22Rv1 (cell line): Measurements from ENCODE around the gene DOCK3.

Source experiments
- H3K27ac ChIP-seq: fragments of 450-650 bp; 2 replicates; pipeline ENCODE4 v1.5.1; 2017
- ZFX ChIP-seq: fragments of 450-650 bp; IDR thresholded peaks from 2 replicates; pipeline ENCODE4 v1.6.1; 2017; ENCODE audit warnings: antibody characterized with exemption, borderline replicate concordance
- TF ChIP-seq, protein P1 (sequence below): fragments of 450-650 bp; IDR thresholded peaks from 2 replicates; pipeline ENCODE4 v1.5.1; 2017; ENCODE audit warnings: mild to moderate bottlenecking

The DOCK3 gene

DNA sequence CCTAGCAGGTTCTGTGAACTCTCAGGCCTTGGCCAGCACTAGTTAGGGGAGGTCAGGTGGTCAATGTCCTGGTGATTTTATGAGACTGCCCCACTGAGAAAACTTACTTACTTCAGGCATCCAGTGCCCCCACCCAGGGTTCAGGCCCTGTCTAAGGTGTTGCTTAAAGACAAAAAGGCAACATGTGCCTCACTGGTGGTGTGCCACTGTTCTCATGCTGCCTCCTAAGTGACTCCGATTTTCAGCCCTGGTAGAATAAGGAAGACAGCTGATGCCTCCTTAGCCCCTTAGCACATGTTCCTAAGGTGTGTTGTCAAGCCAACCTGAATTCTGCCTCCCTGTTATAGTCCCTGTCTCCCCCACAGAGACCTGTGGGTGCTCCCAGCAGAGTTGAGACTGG is 721.7 kb downstream of the DOCK3 start:
- H3K27ac ChIP-seq = peak overlapping the region; percentile 34; the same call in 1 of the 2 replicates
- TF ChIP-seq ZFX = no peak
- TF ChIP-seq, protein P1, sequence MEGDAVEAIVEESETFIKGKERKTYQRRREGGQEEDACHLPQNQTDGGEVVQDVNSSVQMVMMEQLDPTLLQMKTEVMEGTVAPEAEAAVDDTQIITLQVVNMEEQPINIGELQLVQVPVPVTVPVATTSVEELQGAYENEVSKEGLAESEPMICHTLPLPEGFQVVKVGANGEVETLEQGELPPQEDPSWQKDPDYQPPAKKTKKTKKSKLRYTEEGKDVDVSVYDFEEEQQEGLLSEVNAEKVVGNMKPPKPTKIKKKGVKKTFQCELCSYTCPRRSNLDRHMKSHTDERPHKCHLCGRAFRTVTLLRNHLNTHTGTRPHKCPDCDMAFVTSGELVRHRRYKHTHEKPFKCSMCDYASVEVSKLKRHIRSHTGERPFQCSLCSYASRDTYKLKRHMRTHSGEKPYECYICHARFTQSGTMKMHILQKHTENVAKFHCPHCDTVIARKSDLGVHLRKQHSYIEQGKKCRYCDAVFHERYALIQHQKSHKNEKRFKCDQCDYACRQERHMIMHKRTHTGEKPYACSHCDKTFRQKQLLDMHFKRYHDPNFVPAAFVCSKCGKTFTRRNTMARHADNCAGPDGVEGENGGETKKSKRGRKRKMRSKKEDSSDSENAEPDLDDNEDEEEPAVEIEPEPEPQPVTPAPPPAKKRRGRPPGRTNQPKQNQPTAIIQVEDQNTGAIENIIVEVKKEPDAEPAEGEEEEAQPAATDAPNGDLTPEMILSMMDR = no peak

DNA sequence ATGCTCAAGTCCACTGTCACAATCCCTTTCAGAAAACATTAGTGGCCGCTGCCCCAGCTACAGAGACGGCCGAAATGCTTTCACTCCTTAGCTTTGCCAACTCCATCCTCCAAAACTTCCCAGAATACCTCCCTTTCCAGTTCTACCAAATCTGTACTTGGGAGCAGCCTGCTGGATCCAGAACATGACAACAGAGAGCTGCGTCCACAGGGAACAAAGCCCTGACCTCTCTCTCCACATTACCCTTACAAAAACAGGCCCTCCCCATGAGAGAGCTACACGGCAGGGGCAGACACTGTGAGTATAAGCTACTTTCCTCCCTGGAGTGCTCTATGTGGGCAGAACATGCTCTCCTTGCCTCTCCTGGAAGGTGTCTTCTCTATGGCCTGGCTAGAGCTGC is 722.7 kb downstream of the DOCK3 start:
- TF ChIP-seq ZFX = no peak
- TF ChIP-seq, protein P1 = no peak
- H3K27ac ChIP-seq = peak overlapping the region; percentile 34; the same call in 1 of the 2 replicates

DNA sequence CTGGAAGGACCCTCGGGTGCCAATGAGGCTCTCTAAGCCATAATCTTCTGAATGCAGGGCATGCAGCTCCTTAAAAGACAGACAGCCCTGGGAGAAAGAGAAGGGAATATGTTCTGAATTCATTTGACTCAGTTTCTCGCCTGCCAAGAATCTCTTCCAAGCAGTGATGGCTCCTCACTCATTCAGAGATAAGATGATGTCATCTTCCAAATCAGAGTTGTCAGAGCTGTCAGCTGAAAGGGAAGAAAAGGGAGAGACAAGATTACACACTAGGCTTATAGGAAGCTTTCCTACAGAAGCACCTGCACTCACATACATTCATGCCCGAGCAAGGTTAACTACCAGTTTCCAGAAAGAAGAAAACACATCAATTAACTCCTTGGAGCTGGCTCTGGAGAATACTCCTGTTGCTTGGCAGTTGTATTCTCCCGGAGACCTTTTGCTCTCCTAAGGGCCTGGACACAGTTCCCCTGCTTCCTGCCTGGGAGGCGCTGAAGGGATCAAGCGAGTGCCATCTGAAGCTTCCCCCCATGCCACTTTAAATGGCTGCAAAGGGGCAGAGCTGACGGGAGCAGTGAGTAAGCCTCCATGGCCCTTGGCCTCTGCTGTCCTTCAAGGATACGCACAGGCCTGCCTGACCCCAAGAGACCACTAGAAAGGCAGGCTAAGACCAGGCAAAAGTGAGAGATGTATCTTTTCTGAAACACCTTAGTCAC is 724.0 kb downstream of the DOCK3 start:
- TF ChIP-seq, protein P1 = no peak
- no peak for TF ChIP-seq ZFX
- peak overlapping the region; percentile 17; the same call in 1 of the 2 replicates for H3K27ac ChIP-seq

DNA sequence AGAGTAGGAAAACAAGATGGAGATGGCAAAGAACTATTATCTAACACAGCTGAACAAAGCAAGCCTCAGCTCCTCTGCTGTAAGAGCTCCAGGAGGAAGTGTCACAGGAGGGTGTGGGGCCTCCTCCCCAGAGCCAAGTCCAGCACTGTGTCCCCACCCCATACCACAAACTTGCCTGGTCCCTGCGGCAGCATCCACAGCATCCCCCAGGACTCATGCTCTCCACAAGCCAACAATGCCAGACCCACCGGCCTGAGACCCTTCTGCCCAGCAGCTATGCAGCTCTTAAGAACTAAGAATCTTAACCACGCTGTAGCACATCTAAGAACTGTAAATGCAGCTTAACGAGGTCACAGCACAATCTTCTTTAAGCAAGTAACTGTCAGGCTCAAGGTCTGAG is 725.4 kb downstream of the DOCK3 start:
- TF ChIP-seq ZFX = no peak
- TF ChIP-seq, protein P1 = no peak
- H3K27ac ChIP-seq = no peak overlapping the region

DNA sequence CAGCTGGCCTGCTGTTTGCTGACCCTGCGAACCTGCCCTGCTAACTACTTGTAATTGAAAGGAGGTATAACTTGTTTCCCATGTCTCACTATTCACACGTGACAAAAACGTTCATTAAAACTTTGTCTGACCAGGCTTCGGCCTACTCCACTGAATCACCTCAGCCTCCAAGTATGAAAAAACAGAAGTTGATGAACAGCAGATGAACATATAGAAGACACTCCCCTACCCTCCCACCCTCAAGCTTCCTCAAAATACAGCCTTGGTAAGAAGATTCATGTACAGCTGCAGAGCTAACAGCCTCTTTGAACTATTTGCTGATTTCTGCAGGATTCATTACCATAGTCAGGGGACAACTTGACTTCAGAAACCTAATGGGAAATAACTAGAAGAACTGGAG is 727.0 kb downstream of the DOCK3 start:
- TF ChIP-seq, protein P1 = no peak
- TF ChIP-seq ZFX = no peak
- H3K27ac ChIP-seq = no peak overlapping the region

DNA sequence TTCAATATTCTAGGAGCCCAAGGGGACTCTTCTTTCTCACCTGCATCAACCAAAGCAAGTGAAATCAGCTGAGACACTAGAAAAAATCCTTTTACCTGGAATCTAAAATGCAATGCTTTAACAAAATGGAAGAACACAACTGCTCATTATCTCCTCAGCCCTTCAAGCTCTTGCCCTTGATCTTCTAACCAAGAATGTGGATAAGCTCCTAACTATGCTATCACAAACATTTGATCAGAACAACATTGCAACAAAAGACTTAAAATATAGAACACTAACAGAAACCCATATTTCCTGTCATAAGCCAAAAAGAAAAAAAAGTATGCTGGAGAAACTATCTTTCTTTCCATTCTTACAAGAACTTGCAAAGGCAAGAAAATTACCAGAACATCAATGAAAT is 728.9 kb downstream of the DOCK3 start:
- no peak overlapping the region for H3K27ac ChIP-seq
- TF ChIP-seq ZFX = no peak
- TF ChIP-seq, protein P1 = no peak

DNA sequence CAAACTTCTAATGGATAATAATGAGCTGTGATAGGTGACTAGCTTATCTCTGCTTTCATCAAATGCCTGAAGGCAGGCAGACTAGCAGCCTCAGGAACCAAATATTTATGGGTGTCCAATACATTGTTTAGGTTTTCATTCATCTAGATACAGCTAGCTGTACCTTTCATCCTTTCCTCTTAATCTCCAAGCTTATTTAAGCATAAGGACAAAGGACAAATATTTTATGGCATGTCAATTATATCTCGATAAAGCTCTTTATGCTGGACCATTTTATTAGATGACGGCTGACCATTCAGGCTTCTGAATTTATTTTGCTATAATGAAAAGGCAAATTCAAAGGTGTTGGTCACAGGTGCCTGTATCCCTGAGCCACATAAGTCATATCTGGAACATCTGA is 733.3 kb downstream of the DOCK3 start:
- H3K27ac ChIP-seq = no peak overlapping the region
- TF ChIP-seq, protein P1 = no peak
- TF ChIP-seq ZFX = no peak
